Embryonic facial prominence (tissue), 1 donor: ENCODE measurements around the gene PYY.
"Not testable (repeated sequence)": the region's sequence is repeated elsewhere in the genome, so short reads cannot be mapped to it uniquely, and the experiment has no call there.

Experiments used
- DNase-seq: peaks from one replicate; pipeline ENCODE4 v3.0.0-alpha.2; 2016; ENCODE audit errors: extremely low spot score

PYY gene

GRCh38 chr17:43953746-43954145, at the start of gene PYY:
Gene PYY, minus strand, starts transcription at chr17:43953940. Its CDS starts 457 bp downstream, at chr17:43953483.
- DNase-seq = no peak

- no peak for DNase-seq
These were observed 48.6 kb upstream of the PYY start for GRCh38 chr17:44002141-44002848.

DNA sequence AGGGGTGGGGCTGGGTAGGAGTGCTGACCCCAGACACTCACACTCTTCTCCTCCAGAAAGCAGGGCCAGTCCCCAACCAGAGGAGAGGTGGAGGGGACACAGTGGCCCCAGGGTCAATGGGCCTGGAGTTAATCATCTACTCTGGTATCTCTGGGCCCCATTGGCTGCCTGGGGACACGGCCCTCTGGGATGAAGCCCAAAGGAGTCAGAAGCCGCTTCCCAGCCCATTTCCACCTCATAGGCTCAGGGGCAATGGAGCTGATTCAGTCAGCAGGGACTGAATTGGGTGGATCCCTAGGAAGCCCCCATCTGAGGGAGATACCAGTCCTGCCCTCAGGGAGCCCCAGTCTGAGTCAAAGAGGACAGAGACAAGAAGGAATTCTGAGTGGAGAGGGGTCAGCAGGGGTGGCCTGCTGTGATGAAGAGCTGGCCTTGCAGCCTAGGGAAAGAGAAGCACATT, 47.8 kb upstream of the PYY start:
- no peak for DNase-seq

DNA sequence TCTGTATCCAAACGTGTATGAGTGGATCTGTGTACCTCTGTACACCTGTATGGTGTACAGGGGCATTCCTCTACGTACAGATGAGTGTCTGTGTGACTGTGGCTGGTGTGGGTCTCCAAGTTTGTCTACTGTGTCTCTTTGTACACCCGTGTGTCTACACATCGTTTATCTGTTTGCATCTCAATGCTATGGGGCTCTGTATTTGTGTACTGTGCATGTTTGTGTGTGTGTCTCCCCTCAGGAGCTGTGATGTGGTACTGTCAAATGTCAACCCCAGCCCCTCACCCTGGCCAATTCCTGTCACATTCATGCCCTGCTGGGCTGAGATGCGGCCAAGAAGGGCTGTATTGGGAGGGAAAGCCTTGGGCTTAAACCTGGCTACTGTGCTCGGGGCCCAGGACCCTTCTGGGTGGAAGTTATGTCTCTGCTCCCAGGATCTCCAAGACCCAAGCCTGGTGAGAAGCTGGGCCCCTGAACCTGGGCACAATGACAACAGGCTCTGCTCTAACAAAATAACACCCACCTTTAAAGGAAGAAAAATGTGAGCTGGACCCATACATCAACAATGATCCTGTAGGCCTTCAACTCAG, 47.2 kb upstream of the PYY start:
- no peak for DNase-seq

GRCh38 chr17:44000141-44000860, 46.6 kb upstream of the PYY start:
- no peak for DNase-seq

DNA sequence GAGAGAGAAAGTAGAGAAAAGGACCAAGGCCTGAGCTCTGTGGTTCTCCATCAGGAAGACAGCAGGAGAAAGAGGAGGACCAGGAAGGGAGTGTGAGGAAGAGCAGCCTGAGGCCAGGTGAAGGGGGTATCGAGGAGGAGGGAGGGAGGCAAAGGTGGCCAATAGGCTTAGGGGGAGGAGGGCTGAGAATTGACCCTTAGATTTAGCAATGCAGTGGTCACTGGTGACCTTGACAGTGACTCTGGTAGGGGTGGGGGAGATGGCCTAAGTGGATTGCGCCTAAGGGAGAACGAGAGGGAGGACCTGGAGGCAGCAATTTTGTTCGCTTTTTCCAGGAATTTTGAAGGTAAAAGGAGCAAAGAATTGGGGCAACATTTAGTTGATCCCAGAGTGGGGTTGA, 45.3 kb upstream of the PYY start:
- DNase-seq = no peak

- no peak for DNase-seq
These were observed 44.8 kb upstream of the PYY start for GRCh38 chr17:43998552-43998951.

- DNase-seq = not testable (repeated sequence)
These were observed 43.4 kb upstream of the PYY start for GRCh38 chr17:43997180-43997579.

GRCh38 chr17:43995150-43995471, 41.4 kb upstream of the PYY start:
- no peak for DNase-seq

DNA sequence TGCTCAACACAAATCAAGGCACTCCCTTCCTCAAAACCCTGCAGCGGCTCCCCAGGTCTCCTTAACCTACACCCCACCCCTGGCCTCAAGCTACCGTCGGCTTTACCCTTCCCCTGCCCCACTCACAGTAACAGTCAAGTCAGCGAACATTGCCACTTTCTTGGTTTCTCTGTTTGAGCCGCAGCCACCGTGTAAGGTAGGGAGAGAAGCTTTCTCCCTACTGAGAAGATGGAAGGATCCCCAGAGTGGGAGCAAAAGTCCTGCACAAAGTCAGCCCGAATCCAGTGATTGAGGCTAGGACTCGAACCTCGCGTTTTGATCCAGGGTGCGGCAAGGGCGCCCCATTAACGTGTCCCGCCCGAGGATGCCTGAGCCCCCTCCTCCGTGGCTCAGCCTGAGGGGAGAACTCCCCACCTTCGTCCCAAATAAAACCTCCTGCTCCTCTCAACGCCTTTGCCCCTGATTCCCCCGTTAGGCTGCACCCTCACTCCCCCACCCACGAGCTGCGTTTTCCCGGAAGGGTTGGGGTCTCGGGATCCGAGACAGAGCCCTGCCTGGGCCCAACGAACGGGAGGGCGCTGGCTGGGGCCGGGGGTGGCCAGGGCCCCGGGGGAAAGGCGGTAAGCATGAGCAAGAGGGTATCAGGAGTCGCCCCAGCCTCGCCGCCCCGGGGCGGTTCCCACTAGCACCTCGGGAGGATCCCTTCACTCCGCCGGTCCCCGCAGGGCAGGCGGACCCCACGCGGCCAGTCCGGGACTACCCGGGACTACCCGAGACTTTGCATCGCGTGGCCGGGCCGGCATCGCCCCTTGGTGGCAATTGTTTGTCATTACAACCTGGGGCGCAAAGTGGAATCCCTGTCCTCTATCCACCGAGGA, 40.8 kb upstream of the PYY start:
- no peak for DNase-seq

- DNase-seq = no peak
These were observed 38.9 kb upstream of the PYY start for GRCh38 chr17:43992641-43993040.

- no peak for DNase-seq
These were observed 34.6 kb upstream of the PYY start for GRCh38 chr17:43988301-43988700.

GRCh38 chr17:43987131-43988021, 33.6 kb upstream of the PYY start:
- no peak for DNase-seq

- no peak for DNase-seq
These were observed 32.7 kb upstream of the PYY start for GRCh38 chr17:43986225-43986981.

DNA sequence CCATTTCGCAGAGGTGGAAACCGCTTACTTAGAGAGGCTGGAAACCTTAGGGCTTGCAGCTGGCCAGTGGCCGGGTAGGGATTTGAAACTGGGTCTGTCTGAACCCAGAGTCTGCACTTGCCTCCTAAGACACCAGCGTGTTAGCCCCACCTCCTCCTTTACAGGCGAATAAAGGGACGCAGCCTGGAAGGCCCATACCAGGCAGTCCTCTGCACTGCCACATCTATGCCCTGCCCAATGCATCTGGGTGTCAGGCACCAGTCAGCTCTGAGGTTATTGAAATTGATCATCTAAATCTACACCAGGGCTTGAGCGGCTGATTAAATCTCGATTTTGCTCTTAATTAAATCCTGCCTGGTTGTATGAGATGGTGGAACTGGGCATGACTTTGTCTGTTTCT, 30.8 kb upstream of the PYY start:
- no peak for DNase-seq

DNA sequence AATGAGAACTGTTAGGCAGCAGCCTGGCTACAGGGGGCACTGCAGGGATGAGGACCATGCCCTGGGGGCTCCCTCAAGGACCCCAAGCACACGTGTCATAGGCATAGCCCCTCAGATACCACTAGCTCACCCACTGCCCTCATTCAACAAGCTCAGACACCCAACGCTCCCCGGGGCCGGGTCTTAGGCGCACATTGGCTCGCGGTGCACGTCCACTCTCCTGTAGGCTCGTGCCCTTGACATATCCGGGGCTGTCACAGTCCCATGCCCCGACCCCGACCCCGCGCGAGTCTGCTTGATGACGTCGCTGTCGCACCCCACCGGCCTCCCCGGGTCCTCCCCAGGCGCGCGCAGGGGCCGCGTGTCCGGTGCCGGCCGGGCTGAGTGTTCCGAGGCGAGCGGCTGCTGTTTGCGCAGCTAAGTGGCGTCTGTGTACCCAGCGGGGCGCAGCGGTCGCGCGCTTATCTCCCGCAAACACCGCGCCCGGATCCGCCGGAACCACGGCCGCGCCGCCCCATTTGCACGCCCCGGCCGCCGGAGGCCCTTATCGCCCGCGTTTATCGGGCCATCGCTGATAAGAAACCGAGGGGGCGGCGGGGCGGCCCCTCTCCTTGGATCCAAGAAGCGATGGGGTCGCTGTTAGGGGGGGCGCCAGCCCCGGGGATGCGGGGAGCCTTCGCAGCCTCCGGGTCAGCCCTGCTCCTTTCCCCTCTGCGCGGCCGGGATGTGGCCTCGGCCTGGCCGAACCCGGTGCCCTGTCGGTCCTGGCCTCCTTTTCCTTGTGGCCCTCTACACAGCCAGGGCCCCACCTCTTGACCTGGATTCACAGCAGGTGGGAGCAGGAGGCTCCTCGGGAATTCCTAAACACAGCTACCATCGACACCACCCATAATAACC, 30.0 kb upstream of the PYY start:
- DNase-seq = no peak

GRCh38 chr17:43983196-43983514, 29.4 kb upstream of the PYY start:
- DNase-seq = no peak

GRCh38 chr17:43982171-43982570, 28.4 kb upstream of the PYY start:
- DNase-seq = no peak

- no peak for DNase-seq
These were observed 25.9 kb upstream of the PYY start for GRCh38 chr17:43979671-43980070.
